Hematopoietic multipotent progenitor cell treated with erythropoietin and hydrocortisone succinate and interleukin-3 and kit ligand, for 4 days (in vitro differentiated cells): Measurements from ENCODE around the gene GPC1.

Experiments used
- DNase-seq: peaks from one replicate; pipeline ENCODE4 v3.0.0-alpha.2; 2015

GPC1 gene

GRCh38 chr2:240431661-240432424 lies 3.6 kb upstream of the GPC1 start:
- DNase-seq: no peak

- no peak for DNase-seq
Observed at GRCh38 chr2:240432430-240432819, 3.0 kb upstream of the GPC1 start.

- no peak for DNase-seq
Observed at GRCh38 chr2:240432820-240433801, 2.4 kb upstream of the GPC1 start.

GRCh38 chr2:240433973-240434727 lies 1.3 kb upstream of the GPC1 start:
- DNase-seq: no peak

- peak; percentile 82 for DNase-seq
Observed at GRCh38 chr2:240434728-240435456, 571 bp upstream of the GPC1 start.

- peak; percentile 28 for DNase-seq
Observed at GRCh38 chr2:240435948-240436682, 652 bp downstream of the GPC1 start.

- DNase-seq: no peak
Observed at GRCh38 chr2:240436683-240437550, 1.5 kb downstream of the GPC1 start.

GRCh38 chr2:240437551-240437860 lies 2.0 kb downstream of the GPC1 start:
- no peak for DNase-seq

GRCh38 chr2:240437861-240438809 lies 2.7 kb downstream of the GPC1 start:
- peak; percentile 76 for DNase-seq

GRCh38 chr2:240438810-240439697 lies 3.6 kb downstream of the GPC1 start:
- no peak for DNase-seq

GRCh38 chr2:240439698-240440151 lies 4.3 kb downstream of the GPC1 start:
- DNase-seq: no peak

- DNase-seq: no peak
Observed at GRCh38 chr2:240440251-240440650, 4.8 kb downstream of the GPC1 start.

GRCh38 chr2:240440704-240441320 lies 5.3 kb downstream of the GPC1 start:
- no peak for DNase-seq

GRCh38 chr2:240441326-240441992 lies 6.0 kb downstream of the GPC1 start:
- no peak for DNase-seq

- DNase-seq: no peak
Observed at GRCh38 chr2:240441993-240442411, 6.5 kb downstream of the GPC1 start.

GRCh38 chr2:240442891-240443715 lies 7.6 kb downstream of the GPC1 start:
- DNase-seq: no peak
